GM18858 (cell line): Measurements from ENCODE around the gene RNF222.
"Not testable (repeated sequence)": the region's sequence is repeated elsewhere in the genome, so short reads cannot be mapped to it uniquely, and the experiment has no call there.

Experiments
- ATAC-seq: cut with Tn5 transposase; IDR thresholded peaks from one replicate; pipeline ENCODE4 v1.9.1; 2021; ENCODE audit not compliant: unreplicated experiment

RNF222 gene

DNA sequence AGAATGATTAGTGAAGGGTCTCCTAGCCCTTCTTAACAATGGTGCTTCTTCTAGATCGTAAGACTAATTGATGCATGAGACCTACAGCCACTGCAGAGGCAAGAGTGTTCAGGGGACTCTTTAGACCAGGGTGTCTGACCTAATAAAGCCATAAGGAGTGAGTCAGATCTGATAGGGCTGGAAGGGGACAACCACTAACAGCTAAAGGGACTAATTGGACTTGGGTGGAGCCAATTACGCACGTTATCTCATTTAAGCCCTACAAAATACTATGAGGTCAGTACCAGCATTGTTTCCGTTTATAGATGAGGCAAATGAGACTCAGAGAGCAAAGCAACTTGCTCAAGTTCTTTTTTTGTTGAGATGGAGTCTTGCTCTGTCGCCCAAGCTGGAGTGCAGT is 14.5 kb upstream of the RNF222 start:
- ATAC-seq: no peak

DNA sequence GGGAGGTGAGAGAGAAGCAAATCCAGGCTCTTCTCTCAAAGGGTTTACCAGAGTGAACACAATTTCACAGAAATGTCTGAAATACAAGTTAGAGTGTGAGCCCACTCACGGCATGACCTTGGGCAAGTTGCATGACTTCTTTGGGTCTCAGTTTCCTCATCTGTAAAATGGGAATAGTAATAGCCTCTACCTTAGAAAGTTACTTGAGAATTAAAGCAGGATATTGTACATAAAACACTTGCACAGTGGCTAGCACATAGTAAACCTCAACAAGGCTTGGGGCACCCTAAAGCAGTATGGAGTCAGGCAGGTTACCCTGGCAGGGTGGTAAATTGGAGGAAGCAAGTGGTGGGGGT is 13.2 kb upstream of the RNF222 start:
- ATAC-seq: no peak

DNA sequence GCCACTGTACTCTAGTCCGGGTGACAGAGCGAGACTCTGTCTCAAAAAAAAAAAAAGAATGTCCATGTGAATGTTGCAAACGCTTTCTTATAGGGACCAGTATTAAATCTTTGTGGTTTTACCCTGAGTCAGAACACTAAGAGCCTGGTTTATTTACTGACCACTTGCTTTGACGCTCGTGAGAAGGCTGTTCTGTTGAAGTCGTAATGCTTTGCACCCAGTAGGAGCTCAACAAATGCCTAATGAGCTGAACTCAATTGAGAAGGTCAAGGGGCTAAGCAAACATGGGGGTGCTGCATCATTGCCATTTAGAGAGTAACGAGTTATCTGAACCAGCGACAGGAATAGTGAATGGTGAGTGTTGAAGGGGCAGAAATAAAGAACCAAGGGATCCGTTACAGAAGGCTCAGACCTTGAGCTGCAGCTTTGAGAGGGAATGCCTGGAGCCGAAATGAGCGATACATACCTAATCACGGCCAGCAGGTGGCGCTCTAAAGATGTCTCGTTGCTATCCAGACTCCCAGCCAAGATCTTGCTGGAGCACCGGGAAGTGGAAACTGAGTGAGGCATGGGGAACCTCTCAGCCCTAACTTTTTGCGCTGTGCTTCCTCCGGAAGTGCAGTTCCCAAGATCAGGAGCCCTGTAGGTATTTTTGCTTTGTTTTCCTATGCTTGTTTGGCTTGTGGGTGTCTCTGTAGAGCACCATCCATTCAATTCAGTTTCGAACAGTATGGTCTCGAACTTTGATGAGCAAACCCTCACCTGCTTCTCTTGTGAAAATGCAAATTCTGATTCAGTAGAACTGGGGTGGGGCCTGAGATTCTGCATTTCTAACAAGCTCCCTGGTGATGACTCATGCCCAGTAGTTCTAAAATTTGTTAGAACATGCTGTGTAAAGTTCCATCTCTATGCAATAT is 12.6 kb upstream of the RNF222 start:
- ATAC-seq: no peak

DNA sequence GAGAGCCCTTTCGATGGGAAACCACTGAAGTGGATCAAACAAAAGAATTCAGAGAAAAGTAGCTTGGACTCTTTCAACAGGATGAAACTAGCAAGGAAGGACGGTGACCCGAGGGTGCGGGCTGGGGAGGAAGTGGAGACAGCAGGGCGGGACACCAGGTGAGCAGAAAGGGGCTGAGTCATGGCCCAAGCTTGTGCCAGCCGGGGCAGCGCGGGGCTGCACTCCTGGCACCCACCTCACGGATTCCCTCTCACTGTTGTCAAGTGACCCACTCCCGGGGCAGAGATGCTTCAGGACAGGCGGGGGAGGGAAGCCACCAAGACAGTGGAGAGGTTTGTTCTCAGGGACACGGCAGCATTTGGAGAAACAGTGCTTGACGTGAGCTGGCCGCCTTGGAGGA is 10.7 kb upstream of the RNF222 start:
- ATAC-seq: no peak

DNA sequence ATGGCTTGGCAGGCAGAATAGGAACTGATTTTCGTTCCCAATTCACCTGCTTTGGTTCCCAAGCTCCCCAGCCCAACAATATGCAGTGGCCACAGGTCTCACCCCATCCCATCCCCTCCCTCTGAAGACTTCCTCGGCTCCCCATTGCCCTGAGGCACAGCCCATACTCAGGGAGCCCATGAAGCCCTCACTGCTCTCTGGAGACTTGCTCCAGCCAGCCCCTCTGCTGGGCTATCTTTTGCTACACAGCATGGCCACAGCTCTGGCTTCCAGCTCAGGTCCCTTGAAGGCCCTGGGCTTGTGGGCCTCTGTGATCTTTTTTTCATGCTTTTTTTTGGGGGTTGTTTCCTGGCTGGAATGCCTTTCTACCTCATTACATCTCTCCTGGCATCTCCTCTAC is 8.5 kb upstream of the RNF222 start:
- ATAC-seq: no peak

DNA sequence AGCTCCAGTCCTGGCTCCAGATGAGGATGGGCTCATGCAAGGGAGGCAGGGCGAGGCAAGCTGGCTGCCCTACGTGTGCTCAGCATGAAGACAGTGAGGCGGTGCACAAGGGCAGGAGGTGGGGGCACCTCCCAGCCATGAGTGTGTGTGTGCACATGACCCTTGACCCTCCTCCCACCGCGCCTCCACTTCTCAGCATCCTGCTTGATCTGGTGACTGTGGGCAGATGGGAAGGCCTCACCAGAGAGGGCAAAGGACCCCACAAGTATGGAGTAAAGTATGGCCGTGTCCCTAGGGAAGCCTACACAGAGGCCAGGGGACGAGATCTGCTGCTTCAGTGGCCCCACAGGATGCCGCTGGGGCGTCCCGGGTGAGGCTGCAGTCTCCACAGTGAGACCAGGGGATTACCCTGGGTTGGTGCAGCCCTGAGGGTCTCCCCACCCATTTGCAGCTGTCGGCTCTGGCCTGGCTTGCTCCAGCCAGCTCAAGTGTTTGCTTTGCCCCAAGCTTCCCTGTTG is 7.9 kb upstream of the RNF222 start:
- ATAC-seq: no peak

DNA sequence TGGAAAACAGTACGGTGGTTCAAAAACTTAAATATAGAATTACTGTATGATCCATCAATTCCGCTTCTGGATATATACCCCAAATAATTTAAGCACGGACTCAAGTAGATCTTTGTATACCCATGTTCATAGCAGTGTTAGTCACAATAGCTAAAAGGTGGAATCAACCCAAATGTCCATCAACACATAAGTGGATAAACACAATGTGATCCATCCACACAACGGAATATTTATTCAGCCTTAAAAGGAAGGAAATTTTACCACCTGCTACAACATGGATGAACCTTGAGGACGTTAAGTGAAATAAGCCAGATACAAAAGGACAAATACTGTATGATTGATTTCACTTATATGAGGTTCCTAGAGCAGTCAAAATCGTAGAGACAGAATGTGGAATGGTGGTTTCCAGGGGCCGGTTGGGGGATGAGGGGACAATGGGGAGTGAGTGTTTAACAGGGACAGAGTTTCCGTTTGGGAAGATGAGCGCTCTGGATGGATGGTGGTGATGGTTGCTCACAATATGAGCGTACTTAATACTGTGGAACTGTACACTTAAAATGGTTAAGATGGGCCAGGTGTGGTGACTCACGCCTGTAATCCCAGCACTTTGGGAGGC is 5.4 kb upstream of the RNF222 start:
- ATAC-seq: no peak

DNA sequence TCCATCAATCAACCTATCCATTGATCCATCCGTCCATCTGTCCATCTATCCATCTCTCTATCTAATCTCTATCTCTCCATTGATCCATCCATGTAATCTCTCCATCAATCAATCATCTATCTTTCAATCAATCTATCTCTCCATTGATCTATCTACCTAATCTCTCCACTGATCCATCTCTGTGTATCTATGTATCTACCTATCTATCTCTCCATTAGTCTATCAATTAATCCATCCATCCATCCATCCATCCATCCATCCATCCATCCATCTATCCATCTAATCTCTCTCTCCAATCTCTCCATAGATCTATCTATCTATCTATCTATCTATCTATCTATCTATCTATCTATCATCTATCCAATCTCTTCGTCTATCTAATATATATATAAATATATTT is 3.5 kb upstream of the RNF222 start:
- ATAC-seq: no peak

DNA sequence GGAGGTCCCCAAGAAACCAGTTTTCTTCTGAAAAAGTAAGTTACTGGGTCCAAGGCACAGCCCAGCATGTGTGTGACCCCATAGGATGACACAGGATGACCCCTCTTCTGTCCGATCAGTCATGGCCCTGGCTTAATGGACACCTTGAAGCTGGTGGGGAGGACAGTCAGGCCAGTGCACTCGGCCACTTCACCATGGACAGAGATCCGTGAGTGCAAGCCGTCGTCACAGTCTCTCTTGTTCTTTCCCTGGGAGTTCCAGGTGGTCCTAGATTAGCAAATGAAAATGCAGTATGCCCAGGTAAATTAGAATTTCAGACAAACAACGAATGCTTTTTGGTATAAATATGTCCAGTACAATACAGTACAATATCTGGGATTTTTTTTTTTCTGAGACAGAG is 1.4 kb upstream of the RNF222 start:
- no peak for ATAC-seq

DNA sequence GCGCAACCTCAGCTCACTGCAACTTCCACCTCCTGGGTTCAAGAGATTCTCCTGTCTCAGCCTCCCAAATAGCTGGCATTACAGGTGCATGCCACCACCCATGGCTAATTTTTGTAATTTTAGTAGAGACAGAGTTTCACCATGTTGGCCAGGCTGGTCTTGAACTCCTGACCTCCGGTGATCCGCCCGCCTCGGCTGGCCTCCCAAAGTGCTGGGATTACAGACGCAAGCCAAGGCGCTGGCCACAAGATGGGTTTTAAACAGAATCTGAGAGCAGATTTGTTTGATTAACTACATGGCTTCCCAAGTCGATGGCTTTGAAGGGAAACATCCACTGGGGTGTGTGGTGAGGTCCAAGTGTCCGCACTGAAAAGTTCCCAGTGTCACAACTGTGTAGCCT is 3.1 kb downstream of the RNF222 start:
- ATAC-seq: not testable (repeated sequence)

DNA sequence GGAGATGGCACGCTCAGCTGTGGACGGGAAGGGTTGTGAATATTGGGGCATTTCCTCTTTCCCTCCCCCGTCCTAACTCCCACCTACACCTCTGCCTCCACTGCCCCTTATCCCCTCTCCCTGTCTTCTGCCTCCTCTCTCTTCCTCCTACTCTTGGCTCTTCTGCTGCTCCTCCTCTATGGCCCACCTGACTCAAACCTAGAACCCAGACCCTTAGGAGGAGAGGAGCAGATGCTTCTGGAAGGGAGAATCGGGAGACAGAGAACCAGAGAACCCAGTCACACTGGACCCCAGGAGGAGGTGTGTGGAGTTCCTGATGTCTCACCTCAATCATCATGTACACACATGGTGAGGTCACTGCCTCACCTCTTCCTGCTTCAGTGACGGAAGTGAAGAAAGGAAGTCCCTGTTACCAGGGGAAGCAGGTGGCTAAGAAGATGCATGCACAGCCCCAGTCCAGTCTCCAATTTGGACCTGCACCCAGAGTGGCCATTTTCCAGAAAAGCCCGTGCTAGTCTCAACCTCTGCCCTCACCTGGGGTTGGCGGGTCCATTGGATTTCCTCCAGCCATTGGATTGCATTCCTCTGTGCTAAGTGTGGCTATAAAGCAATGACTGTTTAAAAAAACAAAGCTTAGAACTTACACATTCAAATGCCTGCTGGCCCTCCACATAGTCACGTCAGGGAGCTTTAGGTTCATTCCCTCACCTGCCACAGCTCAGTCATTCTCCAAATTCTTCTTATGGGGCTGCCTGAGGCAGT is 4.0 kb downstream of the RNF222 start:
- no peak for ATAC-seq

DNA sequence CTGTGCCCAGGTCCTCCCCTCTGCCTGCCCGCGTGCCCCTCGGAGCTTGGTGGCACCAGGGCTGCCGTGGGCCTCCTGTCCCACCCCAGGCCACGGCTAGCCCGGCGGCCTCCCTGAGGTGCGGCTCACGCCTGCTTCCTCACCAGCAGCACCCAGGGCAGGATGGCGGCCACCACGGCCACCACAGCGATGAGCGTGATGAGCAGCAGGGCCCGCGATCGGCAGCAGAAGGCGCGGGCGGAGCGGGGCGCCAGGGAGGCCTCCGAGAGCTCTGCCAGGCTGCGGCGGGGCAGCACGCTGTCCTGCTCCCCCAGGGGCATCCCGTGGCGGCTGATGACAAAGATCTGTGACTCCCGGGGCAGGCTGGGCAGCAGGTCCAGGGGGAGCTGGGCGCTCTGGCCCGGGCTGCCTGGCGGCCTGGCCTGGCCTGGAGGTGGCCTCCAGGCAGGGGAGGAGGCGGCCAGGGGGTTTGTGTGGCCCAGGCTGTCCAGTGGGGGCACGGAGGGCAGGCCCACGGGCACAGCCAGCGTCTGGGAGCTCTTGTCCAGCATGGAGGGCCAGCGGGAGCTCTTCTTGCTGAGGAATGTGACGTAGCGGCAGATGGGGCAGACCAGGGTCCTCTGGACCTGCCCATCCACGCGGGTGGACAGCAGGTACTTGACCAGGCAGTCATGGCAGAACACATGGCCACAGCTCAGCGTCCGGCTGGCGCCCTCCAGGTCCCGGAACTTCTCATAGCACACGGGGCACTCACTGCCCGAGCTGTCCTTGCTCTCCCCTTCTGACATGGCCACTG is 4.8 kb downstream of the RNF222 start:
- ATAC-seq: no peak

DNA sequence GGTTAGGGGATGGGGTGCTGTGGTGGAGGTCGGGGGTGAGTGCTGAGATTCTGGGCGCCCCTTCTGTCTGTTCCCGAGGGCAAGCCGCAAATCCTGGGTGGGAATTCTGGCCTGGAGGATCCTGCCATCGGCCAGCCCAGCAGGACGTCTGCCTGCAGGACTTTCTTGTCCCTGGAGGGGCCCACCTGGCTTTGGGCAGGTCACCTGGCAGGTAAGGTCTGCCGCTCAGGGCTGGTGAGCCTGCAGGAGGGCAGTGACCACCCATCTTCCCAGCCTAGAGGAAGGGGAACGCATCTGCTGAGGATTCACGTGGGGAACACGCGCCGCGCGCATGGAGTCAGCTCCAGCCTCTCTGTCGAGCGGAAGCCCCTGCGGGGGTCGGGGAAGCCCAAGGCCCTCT is 5.4 kb downstream of the RNF222 start:
- ATAC-seq: no peak

DNA sequence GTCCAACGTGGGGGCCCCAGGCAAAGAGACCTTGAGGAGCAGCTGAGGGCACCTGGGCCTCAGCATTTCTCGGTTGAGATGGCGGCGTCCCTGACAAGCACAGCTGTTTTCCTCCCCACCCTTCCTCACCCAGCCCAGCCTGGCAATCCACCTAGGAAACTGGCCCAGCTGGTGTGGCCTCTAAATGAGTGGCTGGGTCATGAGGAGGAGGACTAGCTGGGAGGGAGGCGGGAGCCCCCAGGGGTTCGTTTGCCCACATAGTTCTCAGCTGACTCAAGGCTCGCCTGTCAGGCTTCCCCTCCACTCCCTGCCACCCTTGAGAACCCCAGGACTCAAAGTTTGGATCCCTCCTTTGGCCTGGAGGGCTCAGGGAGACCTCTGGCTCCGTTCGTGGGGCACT is 5.9 kb downstream of the RNF222 start:
- no peak for ATAC-seq

DNA sequence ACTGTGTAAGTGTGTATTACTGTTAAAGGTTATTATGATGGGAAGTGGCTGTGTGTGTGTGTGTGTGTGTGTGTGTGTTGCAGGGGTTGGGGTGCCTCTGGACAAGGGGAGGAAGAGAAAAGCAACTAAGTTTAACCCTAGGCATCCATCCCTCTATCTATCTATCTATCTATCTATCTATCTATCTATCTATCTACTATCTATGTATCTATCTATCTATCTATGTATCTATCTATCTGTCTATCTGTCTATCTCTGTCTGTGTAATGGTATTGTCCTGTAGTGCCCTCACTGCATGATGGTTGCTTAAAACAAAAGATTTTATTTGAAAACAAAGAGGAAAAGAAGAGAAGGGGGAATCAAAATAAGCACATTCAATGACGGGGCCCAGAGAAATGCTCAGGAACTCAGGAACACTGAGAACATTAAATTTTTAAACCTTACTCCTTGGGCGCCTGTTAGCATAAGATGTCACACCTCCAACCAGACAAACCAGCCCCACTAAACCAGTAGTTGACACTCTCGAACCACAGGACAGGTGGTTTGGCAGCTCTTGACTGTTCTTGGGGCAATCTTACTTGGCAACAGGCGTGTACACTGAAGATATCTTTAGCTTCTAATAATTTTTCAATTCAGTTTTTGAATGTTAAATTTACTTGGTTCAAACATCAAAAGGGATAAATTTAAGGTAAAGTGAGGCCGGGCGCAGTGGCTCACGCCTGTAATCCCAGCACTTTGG is 9.5 kb downstream of the RNF222 start:
- ATAC-seq: no peak

DNA sequence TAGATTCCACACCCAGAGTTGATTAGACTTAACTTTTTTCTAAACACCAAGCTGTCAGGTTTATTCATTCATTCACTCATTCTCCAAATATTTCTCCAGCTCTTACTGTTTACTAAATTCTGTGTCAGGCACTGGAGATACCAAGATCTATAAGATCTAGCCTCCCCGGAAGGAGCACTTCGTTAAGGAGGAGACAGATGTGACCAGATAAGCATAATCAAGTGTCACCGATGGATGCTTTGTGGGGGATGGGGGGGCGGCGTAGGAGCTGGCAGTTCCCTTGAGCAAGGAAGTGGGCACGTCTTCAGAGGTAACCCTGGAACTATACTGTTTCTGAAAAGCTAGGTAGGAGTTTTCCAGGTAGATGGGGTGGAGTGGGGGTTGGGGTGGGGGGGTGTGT is 10.8 kb downstream of the RNF222 start:
- ATAC-seq: no peak

DNA sequence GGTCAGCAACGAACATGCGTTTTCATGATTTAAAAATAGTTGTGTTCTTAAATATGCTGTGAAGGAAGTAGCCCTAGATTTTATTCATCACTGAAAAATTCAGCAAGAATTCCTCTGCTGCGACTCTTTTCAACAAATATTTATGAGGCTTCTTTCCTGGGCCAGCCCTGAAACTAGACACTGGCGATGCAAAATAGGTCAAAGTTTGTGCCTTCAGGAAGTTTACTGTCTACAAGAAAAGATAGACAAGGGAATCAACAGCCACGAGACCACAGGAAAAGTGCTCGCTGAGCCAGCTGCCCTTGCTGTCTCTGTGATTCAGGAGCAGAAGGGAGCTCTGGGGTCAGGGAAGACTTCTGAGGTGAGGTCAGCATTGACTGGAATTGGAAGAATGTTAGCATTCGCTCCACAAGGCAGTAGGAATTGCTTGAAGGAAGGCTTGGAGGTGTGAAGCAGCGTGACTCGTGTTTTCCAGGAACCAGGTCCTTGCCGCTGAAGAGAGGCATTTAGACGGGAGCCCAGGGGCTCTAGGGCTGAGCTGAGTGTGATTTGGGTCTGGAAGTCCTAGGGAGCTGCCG is 12.7 kb downstream of the RNF222 start:
- ATAC-seq: no peak

DNA sequence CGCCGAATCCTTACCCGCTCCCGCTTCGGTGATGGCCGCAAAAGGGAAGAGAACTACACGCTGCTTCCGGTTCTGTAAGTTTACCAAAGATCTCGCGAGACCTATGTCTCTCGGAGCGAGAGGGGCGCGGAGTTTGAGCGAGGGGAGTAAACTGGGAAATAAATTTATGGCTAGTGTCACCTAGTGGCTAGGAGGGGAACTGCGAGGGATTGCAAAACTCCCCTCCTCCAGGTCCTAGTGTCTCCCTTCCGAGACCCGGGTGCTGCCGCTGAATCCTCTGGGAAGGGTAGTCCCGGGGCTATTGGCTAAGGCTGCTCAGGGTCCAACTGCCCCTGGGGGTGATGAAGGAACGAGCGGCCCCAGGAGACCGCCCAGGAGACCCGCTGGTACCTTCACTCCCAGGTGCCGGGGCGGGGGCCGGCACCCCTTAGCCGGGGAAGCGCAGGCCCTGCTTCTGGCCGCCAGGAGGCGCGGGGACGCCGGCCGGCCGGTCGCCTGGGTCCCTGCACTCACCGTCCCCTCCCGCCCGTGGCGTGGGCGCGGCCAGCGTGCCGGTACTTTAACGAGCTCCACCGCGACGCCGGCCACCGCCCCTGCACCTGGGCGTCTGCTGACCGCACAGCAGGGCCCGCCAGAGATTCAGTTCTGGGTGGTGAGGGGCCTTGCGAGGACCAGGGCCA is 14.3 kb downstream of the RNF222 start, which contains the start of gene RPL26:
TSS of gene RPL26 (minus strand) at position 51 of the 680 bp plus-strand sequence. CDS start 883 bp downstream, outside the sequence.
- peak; percentile 63 for ATAC-seq

DNA sequence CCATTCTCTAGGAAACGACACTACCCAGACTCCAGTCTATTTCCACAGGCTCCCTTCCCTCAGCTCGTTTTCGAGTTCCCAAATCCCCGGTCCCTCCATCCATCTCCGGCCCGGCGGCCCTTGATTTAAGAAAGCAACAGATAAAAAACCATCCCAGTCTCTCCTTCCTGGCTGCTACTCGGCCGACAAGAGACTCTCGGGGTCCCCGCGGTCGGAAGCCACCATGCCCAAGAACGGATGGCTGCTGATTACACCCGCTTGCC is 14.8 kb downstream of the RNF222 start:
- no peak for ATAC-seq
